NOMO-1 treated with DMSO at 0.1 percent for 48 hours (cell line): ENCODE results near the gene CDH4.

Experiments used
- DNase-seq: peaks from one replicate; lab custom pipeline; 2025; ENCODE audit not compliant: unreplicated experiment; lab: John Stamatoyannopoulos, UW

Gene CDH4

DNA sequence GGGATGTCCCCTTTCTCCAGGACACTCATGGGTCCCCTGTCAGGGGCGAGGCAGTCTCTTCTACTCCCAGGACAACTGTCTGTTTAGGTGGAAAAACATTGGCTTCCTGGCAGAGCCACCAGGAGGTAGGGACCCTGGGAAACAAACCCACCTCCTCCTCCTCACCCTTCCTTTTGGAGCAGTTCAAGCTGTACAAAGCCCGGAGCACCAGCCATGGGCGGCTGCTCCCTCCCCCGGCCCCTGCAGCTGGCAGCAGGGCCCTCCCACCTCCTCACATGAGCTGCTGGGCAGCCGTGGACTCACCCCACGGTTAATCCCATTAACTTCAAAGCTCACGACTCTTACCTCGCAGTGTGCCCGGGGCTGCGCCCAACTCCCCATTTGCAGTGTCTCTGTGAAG is 48.6 kb downstream of the CDH4 start:
- DNase-seq = no peak

GRCh38 chr20:61301711-61302525 is 49.9 kb downstream of the CDH4 start:
- no peak for DNase-seq

GRCh38 chr20:61303217-61303616 is 51.2 kb downstream of the CDH4 start:
- no peak for DNase-seq

DNA sequence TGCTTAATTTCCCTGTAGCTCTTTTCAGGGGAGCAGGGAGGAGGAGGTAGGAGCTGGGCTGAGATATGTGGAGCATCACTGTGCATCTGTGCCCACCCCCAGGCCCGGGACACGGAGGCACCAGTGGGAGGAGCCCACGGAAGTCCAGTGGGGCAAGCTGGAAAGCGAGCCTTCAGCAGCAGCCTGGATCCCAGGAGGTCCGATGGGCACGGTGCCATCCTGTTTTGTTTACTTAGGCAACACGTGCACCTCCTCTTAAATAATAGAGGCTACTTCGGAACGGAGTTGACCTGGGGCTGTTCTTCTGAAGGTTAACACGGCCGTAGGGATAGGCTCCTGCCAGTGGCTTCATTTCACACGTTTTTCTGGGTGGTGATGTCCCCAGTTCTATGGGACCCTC is 51.6 kb downstream of the CDH4 start:
- no peak for DNase-seq

DNA sequence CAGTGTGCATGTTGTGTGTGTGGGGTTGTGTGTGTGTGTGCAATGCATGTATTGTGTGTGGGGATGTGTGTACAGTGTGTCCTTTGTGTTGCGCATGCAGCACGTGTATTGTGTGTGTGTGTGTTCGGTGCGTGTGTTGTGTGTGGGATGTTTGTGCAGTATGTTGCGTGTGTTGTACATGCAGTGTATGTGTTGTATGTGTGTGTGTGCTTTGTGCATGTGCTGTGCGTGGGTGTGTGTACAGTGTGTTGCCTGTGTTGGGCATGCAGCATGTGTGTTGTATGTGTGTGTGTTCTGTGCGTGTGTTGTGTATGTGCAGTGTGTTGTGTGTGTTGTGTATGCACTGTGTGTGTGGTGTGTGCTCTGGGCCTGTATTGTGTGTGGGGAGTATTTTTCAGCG is 52.7 kb downstream of the CDH4 start:
- DNase-seq = no peak

DNA sequence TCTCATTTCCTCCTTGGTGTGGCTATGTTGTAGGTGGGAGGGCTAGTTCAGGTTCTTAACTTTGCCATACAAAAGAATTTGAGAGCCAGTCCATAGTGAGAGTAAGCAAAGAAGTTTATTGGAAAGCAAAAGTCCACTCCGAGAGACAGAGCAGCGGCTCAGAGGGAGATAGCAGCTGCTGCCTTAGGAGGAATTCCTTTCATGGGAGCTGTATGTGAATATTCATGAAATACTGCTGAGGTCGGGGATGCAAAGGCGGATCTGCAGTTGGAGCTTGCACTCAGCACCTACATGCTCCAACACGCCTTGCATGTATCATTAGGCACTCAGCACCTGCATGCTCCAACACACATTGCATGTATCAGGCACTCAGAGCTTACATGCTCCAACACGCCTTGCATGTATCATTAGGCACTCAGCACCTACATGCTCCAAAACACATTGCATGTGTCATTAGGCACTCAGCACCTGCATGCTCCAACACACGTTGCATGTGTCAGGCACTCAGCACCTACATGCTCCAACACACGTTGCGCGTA is 54.9 kb downstream of the CDH4 start:
- no peak for DNase-seq

- no peak for DNase-seq
Measured at GRCh38 chr20:61307686-61308476, 55.8 kb downstream of the CDH4 start.

- DNase-seq = no peak
Measured at GRCh38 chr20:61308477-61308774, 56.4 kb downstream of the CDH4 start.

- no peak for DNase-seq
Measured at GRCh38 chr20:61310954-61311353, 58.9 kb downstream of the CDH4 start.

DNA sequence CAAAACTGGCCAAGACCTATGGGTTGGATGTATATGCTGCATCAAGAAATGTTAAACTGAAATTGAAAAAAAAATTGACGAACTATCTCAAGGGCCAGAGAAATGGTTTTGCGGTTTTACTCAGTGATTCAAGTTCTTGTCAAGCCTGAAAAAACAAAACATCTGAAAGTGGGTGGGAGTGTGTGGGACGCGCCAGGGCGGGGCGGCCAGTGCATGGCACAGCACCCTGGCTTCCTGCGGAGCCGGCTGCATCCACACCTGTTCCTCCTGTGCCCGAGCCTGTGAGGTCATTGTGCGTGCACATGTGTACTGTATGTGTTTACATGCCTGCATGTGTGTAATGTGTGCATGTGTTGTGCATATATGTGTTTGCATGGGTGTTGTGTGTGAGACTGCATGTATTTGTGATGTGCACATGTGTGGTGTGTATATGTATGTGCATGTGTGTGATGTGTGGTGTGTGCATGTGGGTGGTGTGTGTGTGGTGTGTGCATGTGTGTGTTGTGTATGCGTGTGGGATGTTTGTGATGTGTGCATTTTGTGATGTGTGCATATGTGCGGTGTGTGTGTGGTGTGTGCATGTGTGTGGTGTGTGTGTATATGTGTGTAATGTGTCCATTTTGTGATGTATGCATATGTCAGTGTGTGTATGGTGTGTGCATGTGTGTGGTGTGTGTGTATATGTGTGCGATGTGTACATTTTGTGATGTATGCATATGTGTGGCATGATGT is 59.8 kb downstream of the CDH4 start:
- no peak for DNase-seq

- no peak for DNase-seq
Measured at GRCh38 chr20:61312925-61313324, 60.9 kb downstream of the CDH4 start.

- no peak for DNase-seq
Measured at GRCh38 chr20:61313396-61313795, 61.3 kb downstream of the CDH4 start.

DNA sequence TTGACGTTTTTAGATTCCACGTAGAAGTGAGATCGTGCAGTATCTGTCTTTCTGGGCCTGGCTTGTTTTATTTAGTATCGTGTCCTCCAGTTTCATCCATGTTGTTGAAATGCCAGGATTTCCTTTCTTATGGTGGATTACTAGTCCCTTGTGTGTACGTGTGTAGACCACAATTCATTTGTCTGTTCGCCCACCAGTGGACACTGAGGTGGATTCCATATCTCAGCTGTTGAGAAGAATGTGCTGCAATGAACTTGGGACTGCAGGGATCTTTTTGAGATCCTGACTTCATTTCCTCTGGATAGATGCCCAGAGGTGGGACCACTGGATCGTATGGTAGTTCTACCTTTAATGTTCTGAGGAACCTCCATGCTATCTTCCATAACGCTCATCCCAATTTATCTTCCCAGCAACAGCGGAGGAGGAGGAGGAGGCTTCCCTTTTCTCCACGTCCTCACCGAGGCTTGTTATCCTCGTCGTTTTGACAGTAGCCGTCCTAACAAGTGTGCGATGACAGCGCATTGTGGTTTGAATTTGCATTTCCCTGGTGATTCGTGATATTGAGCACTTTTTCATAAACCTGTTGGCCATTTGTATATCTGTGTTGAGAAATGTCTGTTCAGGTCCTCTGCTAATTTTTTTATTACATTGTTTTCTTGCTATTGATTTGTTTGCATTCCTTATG is 62.4 kb downstream of the CDH4 start:
- no peak for DNase-seq

DNA sequence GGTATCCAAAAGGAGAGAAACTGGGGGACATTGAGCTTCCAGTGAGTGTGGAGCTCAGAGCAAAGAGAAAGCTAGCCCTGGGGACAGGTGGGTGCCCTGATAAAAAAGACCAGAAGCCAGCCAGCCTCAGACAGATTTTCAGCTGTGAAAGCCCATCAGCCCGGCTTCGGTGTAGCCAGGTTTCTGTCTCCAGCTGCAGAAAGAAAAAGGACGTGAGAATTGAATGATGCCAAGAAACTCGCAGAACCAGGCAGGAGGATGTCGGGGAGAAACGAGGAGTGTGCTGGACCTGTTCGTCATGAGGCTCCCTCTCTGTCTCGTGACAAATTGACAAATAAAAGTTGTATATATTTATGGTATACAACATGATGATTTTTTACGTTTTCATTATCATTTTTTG is 63.3 kb downstream of the CDH4 start:
- no peak for DNase-seq

GRCh38 chr20:61316346-61316745 is 64.3 kb downstream of the CDH4 start:
- DNase-seq = no peak

DNA sequence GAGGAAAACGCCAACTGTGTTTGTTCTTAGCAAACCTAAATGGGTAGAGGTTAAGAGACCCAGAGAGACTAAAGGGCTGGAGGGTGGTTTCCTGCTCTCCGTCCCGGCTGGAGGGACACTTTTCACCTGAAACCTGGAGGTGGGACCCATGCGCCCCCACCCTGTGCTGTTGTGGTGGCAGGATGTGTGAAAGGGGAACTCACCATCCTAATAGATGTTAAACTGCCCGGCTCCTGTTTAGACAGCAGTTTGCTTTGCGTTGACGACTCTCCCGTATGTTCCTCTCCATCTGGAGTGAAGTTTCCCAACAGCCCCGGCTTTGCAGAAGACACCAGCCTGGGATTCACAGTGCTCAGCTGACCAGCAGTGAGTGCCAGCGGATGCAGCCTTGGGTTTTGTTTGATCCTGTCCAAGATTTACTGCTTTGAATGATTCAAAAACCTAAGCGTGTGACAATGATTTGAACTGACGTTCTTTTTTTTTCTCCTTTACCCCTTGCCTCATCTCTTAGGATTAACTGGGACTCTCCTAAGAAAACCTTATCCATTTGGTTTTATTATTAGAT is 66.0 kb downstream of the CDH4 start:
- DNase-seq = no peak

DNA sequence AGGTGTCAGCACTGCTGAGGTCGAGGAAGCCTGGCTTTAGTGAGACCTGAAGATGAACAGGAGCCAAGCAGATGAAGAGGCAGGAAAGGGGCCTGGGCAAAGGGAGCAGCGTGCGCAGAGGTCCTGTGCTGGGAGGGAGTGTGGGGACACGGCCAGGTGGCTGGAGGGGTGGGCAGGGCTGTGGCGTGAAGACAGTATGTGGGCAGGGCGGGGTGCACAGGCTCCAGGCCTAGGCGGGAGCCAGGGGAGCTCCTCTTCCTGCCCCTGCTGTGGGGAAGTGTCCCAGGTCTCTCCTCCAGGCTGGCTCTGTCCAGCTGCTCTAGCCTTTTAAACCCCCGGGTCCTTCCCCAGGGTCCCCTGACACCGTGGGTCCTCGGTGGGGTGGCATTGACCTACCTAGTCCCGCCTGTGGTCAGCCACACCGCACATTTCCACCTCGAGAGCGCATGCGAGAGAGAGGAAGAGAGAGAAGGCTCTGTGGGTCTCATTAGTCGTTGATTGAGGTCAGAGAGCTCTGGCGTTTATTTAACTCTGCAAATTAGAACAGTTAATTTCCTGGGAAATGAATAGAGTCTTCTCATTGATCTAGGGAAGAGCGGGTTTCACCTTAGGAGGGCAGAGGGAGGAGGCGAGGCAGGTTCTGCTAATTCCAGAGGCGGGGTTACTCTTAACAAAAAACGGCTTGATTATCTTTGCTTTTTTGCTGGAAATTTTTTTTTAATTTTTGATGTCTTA is 68.8 kb downstream of the CDH4 start:
- DNase-seq = no peak

DNA sequence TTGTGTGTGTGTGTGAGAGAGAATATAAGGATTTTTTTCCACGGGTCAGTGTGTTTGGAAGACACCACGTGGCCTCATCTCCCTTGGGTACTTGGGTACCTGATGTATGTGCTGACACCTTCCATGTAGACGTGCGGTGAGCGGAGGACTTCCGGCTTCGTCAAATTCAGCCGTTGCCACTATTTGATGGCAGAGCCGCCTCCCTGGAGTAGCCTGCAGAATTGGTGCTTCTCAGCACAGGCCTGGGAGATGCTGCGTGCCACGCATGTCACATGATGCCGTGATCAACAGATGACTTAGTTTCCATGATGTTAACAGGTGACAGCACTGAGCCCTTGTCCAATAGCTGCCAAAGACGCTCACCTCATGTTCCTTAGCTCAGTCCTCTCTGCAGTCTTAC is 69.4 kb downstream of the CDH4 start:
- DNase-seq = no peak

GRCh38 chr20:61322151-61322865 is 70.2 kb downstream of the CDH4 start:
- DNase-seq = no peak
